GM23338 (cell line): Measurements from ENCODE around the gene SAMD8.

Source experiments
- CREB1 ChIP-seq: fragments of 250-450 bp; sonication (Bioruptor Pico); IDR thresholded peaks from 2 replicates; pipeline ENCODE4 v1.5.0; 2020; ENCODE audit warnings: low read depth, mild to moderate bottlenecking, moderate library complexity
- CTCF ChIP-seq, 2 experiments: fragments of 200-600 bp in 1 of 2; sonication (generic) in 1 of 2; conservative IDR thresholded peaks; 2 replicates each; pipeline versions ENCODE4 v1.5.1 to v1.6.1; 2016 to 2017; ENCODE audit warnings: antibody characterized with exemption in 2 of 2, low read depth in 2 of 2, mild to moderate bottlenecking in 2 of 2, moderate library complexity in 1 of 2
- EZH2 ChIP-seq: fragments of 200-600 bp; sonication (generic); IDR thresholded peaks from one replicate; pipeline ENCODE4 v1.8.0; 2017; ENCODE audit warnings: antibody characterized with exemption, mild to moderate bottlenecking, low read depth; ENCODE audit not compliant: unreplicated experiment
- EZH2phosphoT487 ChIP-seq: fragments of 200-600 bp; sonication (generic); IDR thresholded peaks from one replicate; pipeline ENCODE4 v1.8.1; 2018; ENCODE audit warnings: antibody characterized with exemption; ENCODE audit not compliant: unreplicated experiment
- JUNB ChIP-seq: IDR thresholded peaks from one replicate; pipeline ENCODE4 v1.6.1; 2016; ENCODE audit warnings: antibody characterized with exemption; ENCODE audit not compliant: unreplicated experiment
- NANOG ChIP-seq: IDR thresholded peaks from 2 replicates; pipeline ENCODE4 v1.6.1; 2016; ENCODE audit warnings: antibody characterized with exemption, borderline replicate concordance
- POLR2AphosphoS5 ChIP-seq: IDR thresholded peaks from 2 replicates; pipeline ENCODE4 v1.6.1; 2016; ENCODE audit warnings: antibody characterized with exemption, low read depth
- STAT1 ChIP-seq: IDR thresholded peaks from one replicate; pipeline ENCODE4 v1.6.1; 2016; ENCODE audit warnings: antibody characterized with exemption; ENCODE audit not compliant: unreplicated experiment
- ZNF114 ChIP-seq: fragments of 250-450 bp; sonication (Bioruptor Pico); IDR thresholded peaks from 2 replicates; pipeline ENCODE4 v1.5.0; 2020; ENCODE audit warnings: mild to moderate bottlenecking, moderate library complexity
- ZNF331 ChIP-seq: fragments of 250-450 bp; sonication (Bioruptor Pico); IDR thresholded peaks from 2 replicates; pipeline ENCODE4 v1.5.0; 2020; ENCODE audit warnings: low read depth, mild to moderate bottlenecking, moderate library complexity
- TF ChIP-seq, protein P1 (sequence below): IDR thresholded peaks from 2 replicates; pipeline ENCODE4 v1.6.1; 2016; ENCODE audit warnings: antibody characterized with exemption
- TF ChIP-seq, protein P2 (sequence below): IDR thresholded peaks from one replicate; pipeline ENCODE4 v1.6.1; 2018; ENCODE audit warnings: antibody characterized with exemption; ENCODE audit not compliant: unreplicated experiment

DNA sequence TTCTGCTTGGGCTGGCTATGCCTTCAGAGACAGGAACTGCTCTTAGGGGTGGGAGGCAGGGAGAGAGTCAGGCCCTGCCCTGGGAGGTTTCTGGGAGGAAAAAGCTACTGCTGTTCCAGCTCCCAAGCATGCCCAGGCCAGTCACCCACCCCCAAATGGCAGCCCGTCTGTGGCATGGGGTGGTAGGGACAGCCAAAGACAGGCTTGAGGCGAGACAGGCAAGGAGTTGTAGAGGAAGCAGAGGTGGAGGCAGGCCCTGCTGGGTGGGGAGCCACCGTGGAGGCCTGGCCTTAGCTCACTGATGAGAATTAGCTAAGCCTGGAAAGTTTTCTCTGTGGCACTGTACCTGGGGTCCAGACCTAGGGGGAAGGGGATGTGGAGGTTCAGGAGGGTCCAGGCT, 6.6 kb upstream of the SAMD8 start:
- TF ChIP-seq POLR2AphosphoS5 (no peak), CTCF (conservative IDR thresholded peaks at IDR 0.05; ENCODE audit: low read depth in 2 of 2) (no peak), ZNF114 (no peak), JUNB (no peak), EZH2phosphoT487 (no peak), STAT1 (no peak), NANOG (no peak), EZH2 (no peak), CREB1 (no peak), ZNF331 (CRISPR knock-in tag) (no peak)
- TF ChIP-seq, protein P1, sequence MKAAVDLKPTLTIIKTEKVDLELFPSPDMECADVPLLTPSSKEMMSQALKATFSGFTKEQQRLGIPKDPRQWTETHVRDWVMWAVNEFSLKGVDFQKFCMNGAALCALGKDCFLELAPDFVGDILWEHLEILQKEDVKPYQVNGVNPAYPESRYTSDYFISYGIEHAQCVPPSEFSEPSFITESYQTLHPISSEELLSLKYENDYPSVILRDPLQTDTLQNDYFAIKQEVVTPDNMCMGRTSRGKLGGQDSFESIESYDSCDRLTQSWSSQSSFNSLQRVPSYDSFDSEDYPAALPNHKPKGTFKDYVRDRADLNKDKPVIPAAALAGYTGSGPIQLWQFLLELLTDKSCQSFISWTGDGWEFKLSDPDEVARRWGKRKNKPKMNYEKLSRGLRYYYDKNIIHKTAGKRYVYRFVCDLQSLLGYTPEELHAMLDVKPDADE = no peak
- TF ChIP-seq, protein P2, sequence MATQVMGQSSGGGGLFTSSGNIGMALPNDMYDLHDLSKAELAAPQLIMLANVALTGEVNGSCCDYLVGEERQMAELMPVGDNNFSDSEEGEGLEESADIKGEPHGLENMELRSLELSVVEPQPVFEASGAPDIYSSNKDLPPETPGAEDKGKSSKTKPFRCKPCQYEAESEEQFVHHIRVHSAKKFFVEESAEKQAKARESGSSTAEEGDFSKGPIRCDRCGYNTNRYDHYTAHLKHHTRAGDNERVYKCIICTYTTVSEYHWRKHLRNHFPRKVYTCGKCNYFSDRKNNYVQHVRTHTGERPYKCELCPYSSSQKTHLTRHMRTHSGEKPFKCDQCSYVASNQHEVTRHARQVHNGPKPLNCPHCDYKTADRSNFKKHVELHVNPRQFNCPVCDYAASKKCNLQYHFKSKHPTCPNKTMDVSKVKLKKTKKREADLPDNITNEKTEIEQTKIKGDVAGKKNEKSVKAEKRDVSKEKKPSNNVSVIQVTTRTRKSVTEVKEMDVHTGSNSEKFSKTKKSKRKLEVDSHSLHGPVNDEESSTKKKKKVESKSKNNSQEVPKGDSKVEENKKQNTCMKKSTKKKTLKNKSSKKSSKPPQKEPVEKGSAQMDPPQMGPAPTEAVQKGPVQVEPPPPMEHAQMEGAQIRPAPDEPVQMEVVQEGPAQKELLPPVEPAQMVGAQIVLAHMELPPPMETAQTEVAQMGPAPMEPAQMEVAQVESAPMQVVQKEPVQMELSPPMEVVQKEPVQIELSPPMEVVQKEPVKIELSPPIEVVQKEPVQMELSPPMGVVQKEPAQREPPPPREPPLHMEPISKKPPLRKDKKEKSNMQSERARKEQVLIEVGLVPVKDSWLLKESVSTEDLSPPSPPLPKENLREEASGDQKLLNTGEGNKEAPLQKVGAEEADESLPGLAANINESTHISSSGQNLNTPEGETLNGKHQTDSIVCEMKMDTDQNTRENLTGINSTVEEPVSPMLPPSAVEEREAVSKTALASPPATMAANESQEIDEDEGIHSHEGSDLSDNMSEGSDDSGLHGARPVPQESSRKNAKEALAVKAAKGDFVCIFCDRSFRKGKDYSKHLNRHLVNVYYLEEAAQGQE = no peak
